ENCODE results near the gene BTRC. TPM values are rescaled to one million over a fixed set of nuclear protein-coding genes. Genes with fewer than 3 reads are reported as not detected.

BTRC gene
- polyA plus RNA-seq, 3 donors = 2.8 to 4.3 (median 3.1) TPM

GRCh38 chr10:101319241-101319915, 34.6 kb upstream of the BTRC start:
- Histone ChIP-seq H3K4me2 (replicated peaks; ENCODE audit: extremely low read depth, low read length, poor library complexity, severe bottlenecking) (no peak overlapping the region), H3K9ac (ENCODE audit: insufficient read depth, low read length, poor library complexity, severe bottlenecking) (no peak overlapping the region), H3K4me1 (ENCODE audit: control insufficient read depth in 1 of 2, insufficient read depth in 2 of 2, low read length in 2 of 2) (no peaks in the 10 kb centered on the region), H3K9me3 (replicated peaks in 1 of 2; ENCODE audit: control insufficient read depth in 1 of 2, insufficient read depth in 1 of 2, low read length in 2 of 2) (no peaks in the 10 kb centered on the region), H4K20me1 (ENCODE audit: insufficient read depth, low read length) (no peaks in the 10 kb centered on the region), H3K4me3 (replicated peaks in 1 of 3; ENCODE audit: low read depth in 2 of 3, low read length in 3 of 3) (no peak overlapping the region), H3K36me3 (replicated peaks in 1 of 2; ENCODE audit: control insufficient read depth in 1 of 2, insufficient read depth in 2 of 2, low read length in 2 of 2) (no peaks in the 10 kb centered on the region), H2AFZ (ENCODE audit: insufficient read depth, low read depth, low read length, poor library complexity, severe bottlenecking) (no peak overlapping the region), H3K27ac (ENCODE audit: low read depth in 1 of 2, low read length in 2 of 2) (no peak overlapping the region), H3K27me3 (ENCODE audit: control insufficient read depth in 2 of 2, insufficient read depth in 2 of 2, low read length in 2 of 2) (peaks cover 0 to 4% of the 10 kb centered on the region in 2 donors), H3K79me2 (ENCODE audit: insufficient read depth, low read length) (no peaks in the 10 kb centered on the region)
- Mint-ChIP-seq H3K9me3 (peaks cover 0 to 5% (median 0%) of the 10 kb centered on the region in 7 donors), H3K27ac (no peak overlapping the region), H3K27me3 (ENCODE audit: low read depth in 3 of 3) (peaks cover 10 to 33% (median 32%) of the 10 kb centered on the region in 3 donors), H3K4me1 (no peaks in the 10 kb centered on the region), H3K4me3 (no peak overlapping the region), H3K36me3 (no peaks in the 10 kb centered on the region)
- WGBS (ENCODE audit: insufficient coverage) = 93% methylated on average over 2 of the region's 3 CpGs
- TF ChIP-seq CTCF (IDR thresholded peaks at IDR 0.05) = no peak
- intact Hi-C loops (cut with micrococcal nuclease) = no loop called here
- no peak for DNase-seq

DNA sequence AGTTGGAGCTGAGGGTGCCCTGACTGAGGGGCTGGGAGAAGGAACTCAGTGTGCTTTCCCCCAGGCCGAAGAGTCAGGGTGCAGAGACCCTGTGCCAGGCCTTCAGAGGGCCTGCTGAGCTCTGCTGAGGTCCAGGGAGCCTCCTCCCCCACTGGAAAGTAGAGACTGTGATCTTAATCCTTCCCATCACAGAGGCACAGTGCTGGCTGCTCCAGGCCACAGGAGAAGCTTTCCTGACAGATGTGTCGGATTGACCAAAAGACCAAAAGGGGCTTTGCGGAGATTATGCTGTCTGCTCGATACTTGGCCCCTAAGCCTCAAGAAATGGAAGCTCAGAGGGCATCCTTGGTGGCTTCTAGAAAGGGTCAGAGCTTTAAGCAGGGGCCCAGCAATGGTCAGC, 32.9 kb upstream of the BTRC start:
- H3K4me1 Mint-ChIP-seq = no peaks in the 10 kb centered on the region
- no peaks in the 10 kb centered on the region for H3K79me2 ChIP-seq (ENCODE audit: insufficient read depth, low read length)
- TF ChIP-seq CTCF (IDR thresholded peaks at IDR 0.05) = no peak
- no peaks in the 10 kb centered on the region for H3K36me3 ChIP-seq (replicated peaks in 1 of 2; ENCODE audit: control insufficient read depth in 1 of 2, insufficient read depth in 2 of 2, low read length in 2 of 2)
- intact Hi-C loops (cut with micrococcal nuclease) = no loop called here
- no peaks in the 10 kb centered on the region for H3K36me3 Mint-ChIP-seq
- peaks cover 8 to 28% (median 25%) of the 10 kb centered on the region in 3 donors for H3K27me3 Mint-ChIP-seq (ENCODE audit: low read depth in 3 of 3)
- no peak overlapping the region for H2AFZ ChIP-seq (ENCODE audit: insufficient read depth, low read depth, low read length, poor library complexity, severe bottlenecking)
- no peaks in the 10 kb centered on the region for H4K20me1 ChIP-seq (ENCODE audit: insufficient read depth, low read length)
- peaks cover 0 to 5% (median 0%) of the 10 kb centered on the region in 7 donors for H3K9me3 Mint-ChIP-seq
- no peak overlapping the region for H3K27ac ChIP-seq (ENCODE audit: low read depth in 1 of 2, low read length in 2 of 2)
- no peak overlapping the region for H3K4me3 ChIP-seq (replicated peaks in 1 of 3; ENCODE audit: low read depth in 2 of 3, low read length in 3 of 3)
- H3K9ac ChIP-seq (ENCODE audit: insufficient read depth, low read length, poor library complexity, severe bottlenecking) = no peak overlapping the region
- H3K4me1 ChIP-seq (ENCODE audit: control insufficient read depth in 1 of 2, insufficient read depth in 2 of 2, low read length in 2 of 2) = no peaks in the 10 kb centered on the region
- 96% methylated on average over 4 of the region's 4 CpGs for WGBS (ENCODE audit: insufficient coverage)
- no peak overlapping the region for H3K4me3 Mint-ChIP-seq
- H3K9me3 ChIP-seq (replicated peaks in 1 of 2; ENCODE audit: control insufficient read depth in 1 of 2, insufficient read depth in 1 of 2, low read length in 2 of 2) = no peaks in the 10 kb centered on the region
- no peak overlapping the region for H3K27ac Mint-ChIP-seq
- DNase-seq = no peak
- peaks cover 0 to 11% of the 10 kb centered on the region in 2 donors for H3K27me3 ChIP-seq (ENCODE audit: control insufficient read depth in 2 of 2, insufficient read depth in 2 of 2, low read length in 2 of 2)
- H3K4me2 ChIP-seq (replicated peaks; ENCODE audit: extremely low read depth, low read length, poor library complexity, severe bottlenecking) = no peak overlapping the region
